ENCODE results near the gene CYB5RL. TPM values are rescaled to one million over a fixed set of nuclear protein-coding genes. Genes with fewer than 3 reads are reported as not detected.

Gene CYB5RL
- total RNA-seq, 1 experiment from 2014 or later: 13.1 TPM

- ChIA-PET CTCF (no interaction called here), POLR2A (no interaction called here)
- Mint-ChIP-seq H3K36me3 (peaks cover 19% of the 10 kb centered on the region), H3K4me1 (no peaks in the 10 kb centered on the region), H3K27me3 (ENCODE audit: low read depth) (no peaks in the 10 kb centered on the region), H3K4me3 (no peak overlapping the region), H3K27ac (no peak overlapping the region), H3K9me3 (no peaks in the 10 kb centered on the region)
- TF ChIP-seq NR2C2 (CRISPR knock-in tag; IDR thresholded peaks at IDR 0.05) (no peak), CREM (CRISPR knock-in tag; IDR thresholded peaks at IDR 0.05) (no peak)
- DNase-seq (ENCODE audit: low spot score) (no peak), ATAC-seq (no peak)
Observed at GRCh38 chr1:54191525-54191924, 8.3 kb downstream of the CYB5RL start.

- POLR2A ChIA-PET: no interaction called here
- no peak overlapping the region for H3K27ac Mint-ChIP-seq
- no peaks in the 10 kb centered on the region for H3K27me3 Mint-ChIP-seq (ENCODE audit: low read depth)
- CTCF ChIA-PET: no interaction called here
- peaks cover 24% of the 10 kb centered on the region for H3K36me3 Mint-ChIP-seq
- ATAC-seq (no peak), DNase-seq (ENCODE audit: low spot score) (no peak)
- no peaks in the 10 kb centered on the region for H3K9me3 Mint-ChIP-seq
- no peak for TF ChIP-seq JUN (CRISPR knock-in tag; IDR thresholded peaks at IDR 0.05)
- TF ChIP-seq, protein P1, sequence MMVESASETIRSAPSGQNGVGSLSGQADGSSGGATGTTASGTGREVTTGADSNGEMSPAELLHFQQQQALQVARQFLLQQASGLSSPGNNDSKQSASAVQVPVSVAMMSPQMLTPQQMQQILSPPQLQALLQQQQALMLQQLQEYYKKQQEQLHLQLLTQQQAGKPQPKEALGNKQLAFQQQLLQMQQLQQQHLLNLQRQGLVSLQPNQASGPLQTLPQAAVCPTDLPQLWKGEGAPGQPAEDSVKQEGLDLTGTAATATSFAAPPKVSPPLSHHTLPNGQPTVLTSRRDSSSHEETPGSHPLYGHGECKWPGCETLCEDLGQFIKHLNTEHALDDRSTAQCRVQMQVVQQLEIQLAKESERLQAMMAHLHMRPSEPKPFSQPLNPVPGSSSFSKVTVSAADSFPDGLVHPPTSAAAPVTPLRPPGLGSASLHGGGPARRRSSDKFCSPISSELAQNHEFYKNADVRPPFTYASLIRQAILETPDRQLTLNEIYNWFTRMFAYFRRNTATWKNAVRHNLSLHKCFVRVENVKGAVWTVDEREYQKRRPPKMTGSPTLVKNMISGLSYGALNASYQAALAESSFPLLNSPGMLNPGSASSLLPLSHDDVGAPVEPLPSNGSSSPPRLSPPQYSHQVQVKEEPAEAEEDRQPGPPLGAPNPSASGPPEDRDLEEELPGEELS (CRISPR knock-in tag; IDR thresholded peaks at IDR 0.05): no peak
- TF ChIP-seq CDX4 (CRISPR knock-in tag; IDR thresholded peaks at IDR 0.05; ENCODE audit: borderline replicate concordance): no peak
- TF ChIP-seq TP53 (CRISPR knock-in tag; IDR thresholded peaks at IDR 0.05): no peak
- no peak for TF ChIP-seq OVOL2 (CRISPR knock-in tag; IDR thresholded peaks at IDR 0.05; ENCODE audit: borderline replicate concordance)
- TF ChIP-seq MYBL2 (CRISPR knock-in tag; IDR thresholded peaks at IDR 0.05): no peak
- TF ChIP-seq PRRX2 (CRISPR knock-in tag; IDR thresholded peaks at IDR 0.05): no peak
- no peak for TF ChIP-seq USF1 (CRISPR knock-in tag; IDR thresholded peaks at IDR 0.05)
- TF ChIP-seq ATF1 (CRISPR knock-in tag; IDR thresholded peaks at IDR 0.05): no peak
- TF ChIP-seq GABPB1 (CRISPR knock-in tag; IDR thresholded peaks at IDR 0.05): no peak
- no peaks in the 10 kb centered on the region for H3K4me1 Mint-ChIP-seq
- no peak overlapping the region for H3K4me3 Mint-ChIP-seq
Observed at GRCh38 chr1:54190526-54190925, 9.3 kb downstream of the CYB5RL start.

GRCh38 chr1:54188291-54188690 lies 11.5 kb downstream of the CYB5RL start:
- ATAC-seq: no peak
- DNase-seq (ENCODE audit: low spot score): no peak
- no peak overlapping the region for H3K27ac Mint-ChIP-seq
- ChIA-PET CTCF (interaction anchor here (0.9 kb wide), 1 partner anchor 67 kb away, joined by 3 read pairs; no protein-coding TSS in a partner anchor), POLR2A (no interaction called here)
- H3K4me1 Mint-ChIP-seq: no peaks in the 10 kb centered on the region
- TF ChIP-seq, protein P2, sequence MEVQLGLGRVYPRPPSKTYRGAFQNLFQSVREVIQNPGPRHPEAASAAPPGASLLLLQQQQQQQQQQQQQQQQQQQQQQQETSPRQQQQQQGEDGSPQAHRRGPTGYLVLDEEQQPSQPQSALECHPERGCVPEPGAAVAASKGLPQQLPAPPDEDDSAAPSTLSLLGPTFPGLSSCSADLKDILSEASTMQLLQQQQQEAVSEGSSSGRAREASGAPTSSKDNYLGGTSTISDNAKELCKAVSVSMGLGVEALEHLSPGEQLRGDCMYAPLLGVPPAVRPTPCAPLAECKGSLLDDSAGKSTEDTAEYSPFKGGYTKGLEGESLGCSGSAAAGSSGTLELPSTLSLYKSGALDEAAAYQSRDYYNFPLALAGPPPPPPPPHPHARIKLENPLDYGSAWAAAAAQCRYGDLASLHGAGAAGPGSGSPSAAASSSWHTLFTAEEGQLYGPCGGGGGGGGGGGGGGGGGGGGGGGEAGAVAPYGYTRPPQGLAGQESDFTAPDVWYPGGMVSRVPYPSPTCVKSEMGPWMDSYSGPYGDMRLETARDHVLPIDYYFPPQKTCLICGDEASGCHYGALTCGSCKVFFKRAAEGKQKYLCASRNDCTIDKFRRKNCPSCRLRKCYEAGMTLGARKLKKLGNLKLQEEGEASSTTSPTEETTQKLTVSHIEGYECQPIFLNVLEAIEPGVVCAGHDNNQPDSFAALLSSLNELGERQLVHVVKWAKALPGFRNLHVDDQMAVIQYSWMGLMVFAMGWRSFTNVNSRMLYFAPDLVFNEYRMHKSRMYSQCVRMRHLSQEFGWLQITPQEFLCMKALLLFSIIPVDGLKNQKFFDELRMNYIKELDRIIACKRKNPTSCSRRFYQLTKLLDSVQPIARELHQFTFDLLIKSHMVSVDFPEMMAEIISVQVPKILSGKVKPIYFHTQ (CRISPR knock-in tag; IDR thresholded peaks at IDR 0.05): no peak
- TF ChIP-seq ELF4 (CRISPR knock-in tag; IDR thresholded peaks at IDR 0.05; ENCODE audit: low read depth) (no peak), PRDM15 (CRISPR knock-in tag; IDR thresholded peaks at IDR 0.05) (no peak), ZNF396 (CRISPR knock-in tag; IDR thresholded peaks at IDR 0.05; ENCODE audit: borderline replicate concordance) (no peak), CREM (CRISPR knock-in tag; IDR thresholded peaks at IDR 0.05) (no peak), USF2 (CRISPR knock-in tag; IDR thresholded peaks at IDR 0.05) (no peak)
- TF ChIP-seq, protein P3, sequence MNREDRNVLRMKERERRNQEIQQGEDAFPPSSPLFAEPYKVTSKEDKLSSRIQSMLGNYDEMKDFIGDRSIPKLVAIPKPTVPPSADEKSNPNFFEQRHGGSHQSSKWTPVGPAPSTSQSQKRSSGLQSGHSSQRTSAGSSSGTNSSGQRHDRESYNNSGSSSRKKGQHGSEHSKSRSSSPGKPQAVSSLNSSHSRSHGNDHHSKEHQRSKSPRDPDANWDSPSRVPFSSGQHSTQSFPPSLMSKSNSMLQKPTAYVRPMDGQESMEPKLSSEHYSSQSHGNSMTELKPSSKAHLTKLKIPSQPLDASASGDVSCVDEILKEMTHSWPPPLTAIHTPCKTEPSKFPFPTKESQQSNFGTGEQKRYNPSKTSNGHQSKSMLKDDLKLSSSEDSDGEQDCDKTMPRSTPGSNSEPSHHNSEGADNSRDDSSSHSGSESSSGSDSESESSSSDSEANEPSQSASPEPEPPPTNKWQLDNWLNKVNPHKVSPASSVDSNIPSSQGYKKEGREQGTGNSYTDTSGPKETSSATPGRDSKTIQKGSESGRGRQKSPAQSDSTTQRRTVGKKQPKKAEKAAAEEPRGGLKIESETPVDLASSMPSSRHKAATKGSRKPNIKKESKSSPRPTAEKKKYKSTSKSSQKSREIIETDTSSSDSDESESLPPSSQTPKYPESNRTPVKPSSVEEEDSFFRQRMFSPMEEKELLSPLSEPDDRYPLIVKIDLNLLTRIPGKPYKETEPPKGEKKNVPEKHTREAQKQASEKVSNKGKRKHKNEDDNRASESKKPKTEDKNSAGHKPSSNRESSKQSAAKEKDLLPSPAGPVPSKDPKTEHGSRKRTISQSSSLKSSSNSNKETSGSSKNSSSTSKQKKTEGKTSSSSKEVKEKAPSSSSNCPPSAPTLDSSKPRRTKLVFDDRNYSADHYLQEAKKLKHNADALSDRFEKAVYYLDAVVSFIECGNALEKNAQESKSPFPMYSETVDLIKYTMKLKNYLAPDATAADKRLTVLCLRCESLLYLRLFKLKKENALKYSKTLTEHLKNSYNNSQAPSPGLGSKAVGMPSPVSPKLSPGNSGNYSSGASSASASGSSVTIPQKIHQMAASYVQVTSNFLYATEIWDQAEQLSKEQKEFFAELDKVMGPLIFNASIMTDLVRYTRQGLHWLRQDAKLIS (CRISPR knock-in tag; IDR thresholded peaks at IDR 0.05; ENCODE audit: borderline replicate concordance): no peak
- no peaks in the 10 kb centered on the region for H3K27me3 Mint-ChIP-seq (ENCODE audit: low read depth)
- H3K36me3 Mint-ChIP-seq: peaks cover 26% of the 10 kb centered on the region
- no peaks in the 10 kb centered on the region for H3K9me3 Mint-ChIP-seq
- no peak overlapping the region for H3K4me3 Mint-ChIP-seq

Data from WTC11 (cell line).